Measurements from ENCODE around the gene NME2.
"Not testable (repeated sequence)": the region's sequence is repeated elsewhere in the genome, so short reads cannot be mapped to it uniquely, and the experiment has no call there.

The NME2 gene

GRCh38 chr17:51166198-51166986, at the start of gene NME2:
Gene NME2 (plus strand): TSS chr17:51166411. CDS start chr17:51166831, 420 bp downstream.
- DNase-seq (ENCODE audit: low read depth): peak; percentile 52

- no peak for DNase-seq (ENCODE audit: low read depth)
Observed at GRCh38 chr17:51118330-51119195, 47.6 kb upstream of the NME2 start.

- no peak for DNase-seq (ENCODE audit: low read depth)
Observed at GRCh38 chr17:51119415-51120356, 46.5 kb upstream of the NME2 start.

GRCh38 chr17:51120357-51120738, 45.9 kb upstream of the NME2 start:
- no peak for DNase-seq (ENCODE audit: low read depth)

- peak; percentile 82 for DNase-seq (ENCODE audit: low read depth)
Observed at GRCh38 chr17:51120739-51121619, 45.2 kb upstream of the NME2 start, which contains the start of gene SPAG9. Gene SPAG9 (minus strand): TSS chr17:51120868. CDS start chr17:51120656, 212 bp downstream.

GRCh38 chr17:51121620-51122472, 44.4 kb upstream of the NME2 start:
- DNase-seq (ENCODE audit: low read depth): peak; percentile 79

GRCh38 chr17:51122473-51123115, 43.6 kb upstream of the NME2 start:
- not testable (repeated sequence) for DNase-seq (ENCODE audit: low read depth)

GRCh38 chr17:51124640-51125503, 41.3 kb upstream of the NME2 start:
- DNase-seq (ENCODE audit: low read depth): no peak

GRCh38 chr17:51128076-51128475, 38.1 kb upstream of the NME2 start:
- no peak for DNase-seq (ENCODE audit: low read depth)

GRCh38 chr17:51132964-51133319, 33.3 kb upstream of the NME2 start:
- no peak for DNase-seq (ENCODE audit: low read depth)

- no peak for DNase-seq (ENCODE audit: low read depth)
Observed at GRCh38 chr17:51133365-51133764, 32.8 kb upstream of the NME2 start.

- DNase-seq (ENCODE audit: low read depth): no peak
Observed at GRCh38 chr17:51135956-51136355, 30.3 kb upstream of the NME2 start.

GRCh38 chr17:51142597-51142996, 23.6 kb upstream of the NME2 start:
- no peak for DNase-seq (ENCODE audit: low read depth)

GRCh38 chr17:51144266-51145022, 21.8 kb upstream of the NME2 start:
- DNase-seq (ENCODE audit: low read depth): no peak

- no peak for DNase-seq (ENCODE audit: low read depth)
Observed at GRCh38 chr17:51147650-51148049, 18.6 kb upstream of the NME2 start.

GRCh38 chr17:51149163-51149562, 17.0 kb upstream of the NME2 start:
- DNase-seq (ENCODE audit: low read depth): no peak

GRCh38 chr17:51150932-51151331, 15.3 kb upstream of the NME2 start:
- DNase-seq (ENCODE audit: low read depth): no peak

GRCh38 chr17:51152766-51153209, 13.4 kb upstream of the NME2 start:
- no peak for DNase-seq (ENCODE audit: low read depth)

All from HS-5 (cell line).